HG02840 (cell line): Measurements from ENCODE around the gene MYBPC3.
"Not testable (repeated sequence)": the region's sequence is repeated elsewhere in the genome, so short reads cannot be mapped to it uniquely, and the experiment has no call there.

Source experiments
- ATAC-seq: cut with Tn5 transposase; IDR thresholded peaks from one replicate; pipeline ENCODE4 v1.9.1; 2021; ENCODE audit warnings: mild to moderate bottlenecking, moderate library complexity, moderate number of reproducible peaks; ENCODE audit not compliant: unreplicated experiment, low FRiP score

Gene MYBPC3

GRCh38 chr11:47340980-47341775 lies 11.3 kb downstream of the MYBPC3 start:
- ATAC-seq, result no peak

DNA sequence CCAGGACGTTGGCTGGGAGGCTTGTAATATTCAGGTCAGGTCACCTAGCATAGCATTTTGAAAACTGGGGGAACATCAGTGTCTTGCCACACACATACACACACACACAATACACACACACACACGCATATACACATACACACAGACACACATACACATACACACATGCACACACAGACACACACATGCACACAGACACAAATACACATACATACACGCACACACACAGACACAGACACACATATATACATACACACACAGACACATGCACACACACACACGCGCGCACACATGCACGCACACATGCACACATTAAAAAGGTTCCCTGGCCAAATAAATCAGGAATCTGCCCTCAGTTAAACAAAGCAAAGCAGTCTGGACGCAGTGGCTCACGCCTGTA lies 12.5 kb downstream of the MYBPC3 start:
- no peak for ATAC-seq

- no peak for ATAC-seq
Measured at GRCh38 chr11:47338396-47339241, 13.9 kb downstream of the MYBPC3 start.

DNA sequence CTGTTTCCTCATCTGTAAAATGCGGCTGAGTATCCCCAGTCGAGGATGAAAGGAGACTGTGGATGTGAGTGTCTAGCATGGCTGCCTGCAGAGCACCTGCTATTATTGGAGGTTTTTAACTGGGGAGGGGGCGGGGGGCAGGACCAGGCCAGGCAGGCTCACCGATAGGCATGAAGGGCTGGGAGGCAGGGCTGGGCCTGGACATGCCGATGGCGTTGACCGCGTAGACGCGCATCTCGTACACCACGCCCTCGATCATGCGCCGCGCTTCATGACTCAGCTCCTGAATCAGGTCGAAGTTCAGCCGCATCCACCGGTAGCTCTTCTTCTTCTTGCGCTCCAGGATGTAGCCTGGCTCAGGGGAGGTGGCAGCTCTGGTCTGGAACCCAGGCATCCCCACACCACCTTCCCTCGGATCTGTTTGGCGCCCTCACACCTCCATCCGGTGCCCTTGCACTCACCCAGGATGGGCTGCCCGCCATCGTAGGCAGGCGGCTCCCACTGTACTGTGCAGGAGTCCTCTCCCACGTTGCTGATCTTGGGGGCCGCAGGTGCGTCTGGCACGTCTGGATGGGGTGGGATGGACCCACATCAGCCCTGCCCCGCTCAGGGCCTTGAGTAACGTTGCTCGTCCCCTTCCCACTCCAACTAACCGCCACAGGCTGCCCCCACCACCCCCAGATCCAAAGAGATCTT lies 15.1 kb downstream of the MYBPC3 start:
- ATAC-seq, result no peak

DNA sequence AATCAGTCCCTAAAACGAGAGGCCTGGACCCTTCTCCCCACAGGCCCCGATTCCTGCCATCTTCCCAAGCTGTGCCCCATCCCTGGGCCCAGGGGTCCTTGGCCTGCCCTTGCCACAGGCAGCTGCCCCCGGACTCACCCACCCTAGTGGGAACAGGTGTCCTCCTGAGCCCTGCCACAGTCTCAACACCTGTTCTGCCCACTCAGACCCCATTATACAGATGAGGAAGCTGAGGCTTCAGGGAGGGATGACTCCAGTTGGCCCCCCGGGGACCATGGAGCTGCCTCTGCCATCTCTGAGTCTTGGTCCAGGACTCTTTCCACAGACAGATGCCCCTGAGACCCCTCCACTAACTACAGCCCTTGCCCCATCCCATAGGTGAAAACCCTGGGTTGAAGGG lies 15.9 kb downstream of the MYBPC3 start:
- ATAC-seq, result no peak

DNA sequence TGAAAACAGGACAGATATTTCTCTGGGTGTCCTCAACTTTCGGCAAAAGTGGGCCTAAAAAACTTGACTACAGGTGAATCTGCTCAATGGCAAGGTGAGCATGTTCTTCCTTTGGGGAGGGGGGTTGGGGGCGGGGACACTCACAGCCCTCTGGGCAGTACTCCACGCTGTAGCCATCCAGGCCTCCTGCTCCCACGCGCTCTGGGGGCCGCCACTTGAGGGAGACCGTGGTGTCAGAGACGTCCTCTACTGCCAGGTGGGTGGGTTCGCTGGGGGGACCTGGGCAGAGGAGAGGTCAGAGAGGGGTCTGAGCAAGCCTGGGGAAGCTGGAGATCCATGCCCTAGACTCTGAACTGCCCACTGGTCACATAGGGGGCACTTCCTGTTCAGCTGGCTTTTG lies 16.8 kb downstream of the MYBPC3 start:
- ATAC-seq, result no peak

DNA sequence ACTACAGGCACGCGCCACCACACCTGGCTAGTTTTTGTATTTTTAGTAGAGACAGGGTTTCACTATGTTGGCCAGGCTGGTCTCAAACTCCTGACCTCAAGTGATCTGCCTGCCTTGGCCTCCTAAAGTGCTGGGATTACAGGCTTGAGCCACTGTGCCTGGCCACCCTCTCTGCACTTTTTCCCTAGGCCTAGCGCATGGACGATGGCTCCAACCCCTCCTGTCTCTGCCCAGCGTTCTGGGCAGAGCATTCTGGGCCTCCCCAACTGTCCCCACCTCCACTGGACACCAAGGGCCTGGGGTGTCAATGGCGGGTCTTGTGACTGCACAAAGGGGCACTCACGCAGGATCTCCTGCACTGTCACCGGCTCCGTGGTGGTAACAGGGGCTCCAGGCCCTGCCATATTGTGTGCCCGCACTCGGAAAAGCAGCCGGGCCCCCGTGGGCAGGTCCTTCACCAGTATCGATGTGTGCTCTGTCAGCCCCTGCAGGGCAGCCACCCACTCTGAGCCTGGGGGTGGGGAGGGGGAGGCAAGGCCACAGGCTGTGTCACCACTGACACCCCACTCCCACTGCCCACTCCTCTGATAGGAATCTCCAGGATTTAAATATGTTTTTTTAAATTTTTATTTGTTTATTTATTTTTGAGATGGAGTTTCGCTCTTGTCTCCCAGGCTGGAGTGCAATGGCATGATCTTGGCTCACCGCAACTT lies 17.6 kb downstream of the MYBPC3 start:
- ATAC-seq, result not testable (repeated sequence)

DNA sequence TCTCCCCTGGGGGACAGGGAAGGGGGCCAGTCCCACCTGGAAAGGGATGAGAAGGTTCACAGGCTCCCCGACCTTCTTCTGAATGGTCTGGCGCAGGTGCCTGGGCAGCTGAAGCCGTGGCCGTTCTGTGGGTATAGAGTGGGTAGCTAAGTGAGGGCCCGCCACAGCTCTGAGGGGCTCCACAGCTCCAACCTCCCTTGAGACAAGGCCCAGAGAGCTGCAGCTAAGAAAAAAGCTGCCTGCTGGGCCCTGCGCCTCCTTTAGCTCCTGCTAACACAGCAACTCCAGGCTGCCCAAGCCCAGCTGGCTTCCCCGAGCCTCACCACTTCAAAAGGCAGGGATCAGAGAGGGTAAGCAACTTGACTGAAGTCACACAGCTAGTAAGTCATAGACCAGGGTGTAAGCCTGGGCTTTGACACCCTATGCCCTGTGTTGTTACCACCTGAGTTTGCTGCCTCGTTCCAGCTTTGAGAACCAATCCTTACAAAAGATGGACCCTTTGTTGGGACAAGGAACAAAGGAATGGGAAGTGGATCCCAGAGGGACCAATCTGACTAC lies 18.5 kb downstream of the MYBPC3 start:
- ATAC-seq, result no peak

DNA sequence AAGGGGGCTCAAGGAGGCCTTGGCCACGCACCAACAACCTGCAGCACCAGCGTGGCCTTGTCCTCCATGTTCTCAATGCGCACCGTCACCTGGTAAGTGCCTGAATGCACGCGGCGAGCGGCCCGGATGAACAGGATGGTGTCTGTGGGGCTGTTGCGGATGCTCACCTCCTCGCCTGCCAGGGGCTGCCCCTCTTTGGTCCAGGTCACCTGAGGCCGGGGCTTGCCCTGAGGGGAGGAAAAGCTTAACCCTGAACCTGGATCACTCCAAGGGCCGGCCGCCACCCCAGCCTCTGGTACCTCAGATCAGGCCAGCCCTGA lies 19.0 kb downstream of the MYBPC3 start:
- no peak for ATAC-seq

DNA sequence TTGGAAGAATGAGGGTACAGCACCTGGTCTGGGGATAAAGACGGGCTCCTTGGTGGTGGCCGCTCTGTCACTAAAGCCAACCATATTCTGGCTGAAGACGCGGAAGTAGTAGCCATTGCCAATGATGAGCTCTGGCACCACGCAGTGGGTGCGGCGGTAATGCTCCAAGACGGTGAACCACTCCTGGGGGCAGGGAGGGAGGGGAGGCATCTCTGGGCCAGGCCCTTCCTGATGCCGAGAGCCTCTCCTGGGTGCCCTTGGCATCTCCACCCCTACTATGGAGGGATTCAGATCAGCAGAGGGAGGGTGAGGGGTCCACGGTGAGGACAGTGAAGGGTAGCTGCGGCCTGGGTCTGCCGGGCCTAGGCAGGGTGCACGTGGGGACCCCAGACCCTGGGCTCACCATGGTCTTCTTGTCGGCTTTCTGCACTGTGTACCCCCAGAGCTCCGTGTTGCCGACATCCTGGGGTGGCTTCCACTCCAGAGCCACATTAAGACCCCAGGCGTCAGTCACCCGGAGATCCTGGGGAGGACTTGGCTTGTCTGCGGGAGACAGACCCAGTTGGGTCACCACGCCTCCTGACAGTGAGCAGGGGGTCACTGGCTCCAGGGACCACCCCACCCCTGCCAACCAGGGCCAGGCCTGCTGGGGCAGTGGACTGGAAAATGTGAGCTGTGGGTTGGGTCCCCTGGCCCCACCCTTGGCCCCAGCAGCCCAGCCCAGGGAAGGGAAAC lies 19.5 kb downstream of the MYBPC3 start:
- ATAC-seq, result no peak

GRCh38 chr11:47332303-47332711 lies 20.2 kb downstream of the MYBPC3 start:
- no peak for ATAC-seq

DNA sequence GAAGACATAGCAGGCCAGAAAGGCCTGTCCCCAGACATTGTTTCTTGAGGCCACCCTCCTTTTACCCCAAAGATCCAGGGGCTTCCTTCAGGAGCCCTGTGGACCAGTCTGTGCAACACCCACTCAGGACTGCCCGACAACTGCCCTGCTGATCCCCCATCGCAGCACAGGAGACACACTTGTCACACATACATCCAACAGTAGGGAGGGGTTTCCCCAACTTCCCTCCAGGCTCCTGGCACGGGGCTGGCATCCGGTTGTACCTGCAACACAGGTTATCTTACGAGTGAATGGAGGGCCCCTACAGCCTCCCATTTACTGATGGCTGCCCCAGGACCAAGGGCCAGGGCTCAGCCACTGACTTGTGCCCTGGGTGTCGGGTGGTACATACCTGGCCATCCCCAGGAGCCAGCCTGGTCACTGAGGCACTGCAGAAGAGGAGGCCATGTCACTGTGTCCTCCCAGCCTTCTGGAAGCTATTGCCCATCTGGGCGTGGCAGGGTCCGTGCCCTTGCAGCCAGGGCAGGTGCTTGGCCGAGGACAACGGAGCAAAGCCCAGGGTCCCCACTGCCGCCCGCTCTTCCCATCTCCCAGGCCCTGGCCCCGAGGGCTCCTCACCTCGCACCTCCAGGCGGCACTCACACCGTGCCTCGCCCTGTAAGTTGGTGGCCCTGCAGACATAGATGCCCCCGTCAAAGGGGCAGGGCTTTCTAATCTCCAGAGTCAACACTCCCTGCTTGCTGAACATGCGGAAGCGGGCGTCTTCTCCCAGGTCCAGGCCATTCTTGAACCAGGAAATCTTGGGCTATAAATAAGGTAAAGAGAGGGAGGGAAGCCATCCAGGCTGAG lies 20.8 kb downstream of the MYBPC3 start:
- no peak for ATAC-seq

- ATAC-seq, result no peak
Measured at GRCh38 chr11:47329987-47330931, 22.2 kb downstream of the MYBPC3 start.

- no peak for ATAC-seq
Measured at GRCh38 chr11:47329431-47329986, 23.0 kb downstream of the MYBPC3 start.

DNA sequence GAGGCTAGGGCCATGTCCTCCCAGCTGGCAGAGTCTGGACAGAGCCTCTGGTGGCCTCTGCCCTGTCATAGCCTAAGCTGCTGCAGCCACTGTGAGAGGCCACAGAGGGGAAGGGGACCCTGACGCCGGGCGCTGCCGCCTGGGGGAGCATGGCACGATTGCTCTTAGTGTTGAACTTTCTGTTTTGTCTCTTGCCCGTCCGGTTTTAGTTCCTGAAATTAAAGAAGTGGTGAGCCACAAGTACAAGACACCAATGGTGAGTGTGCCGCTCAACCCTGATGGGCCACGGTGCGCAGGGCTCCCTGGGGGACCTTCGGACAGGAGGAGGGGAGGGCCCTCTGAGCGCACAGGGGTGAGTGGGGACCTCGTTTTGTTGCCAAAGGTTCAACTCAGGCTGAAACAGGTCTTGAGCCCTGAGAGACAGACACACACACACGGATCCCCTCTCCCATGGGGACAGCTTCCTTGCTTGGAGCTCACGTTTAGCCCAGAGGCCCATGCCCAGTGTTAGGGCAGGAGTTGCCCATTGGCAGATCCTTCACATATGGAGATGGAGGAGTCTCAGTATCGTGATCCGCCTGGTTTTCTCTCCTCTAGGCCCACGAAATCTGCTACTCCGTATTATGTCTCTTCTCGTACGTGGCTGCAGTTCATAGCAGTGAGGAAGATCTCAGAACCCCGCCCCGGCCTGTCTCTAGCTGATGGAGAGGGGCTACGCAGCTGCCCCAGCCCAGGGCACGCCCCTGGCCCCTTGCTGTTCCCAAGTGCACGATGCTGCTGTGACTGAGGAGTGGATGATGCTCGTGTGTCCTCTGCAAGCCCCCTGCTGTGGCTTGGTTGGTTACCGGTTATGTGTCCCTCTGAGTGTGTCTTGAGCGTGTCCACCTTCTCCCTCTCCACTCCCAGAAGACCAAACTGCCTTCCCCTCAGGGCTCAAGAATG lies 23.8 kb downstream of the MYBPC3 start:
- ATAC-seq, result no peak

DNA sequence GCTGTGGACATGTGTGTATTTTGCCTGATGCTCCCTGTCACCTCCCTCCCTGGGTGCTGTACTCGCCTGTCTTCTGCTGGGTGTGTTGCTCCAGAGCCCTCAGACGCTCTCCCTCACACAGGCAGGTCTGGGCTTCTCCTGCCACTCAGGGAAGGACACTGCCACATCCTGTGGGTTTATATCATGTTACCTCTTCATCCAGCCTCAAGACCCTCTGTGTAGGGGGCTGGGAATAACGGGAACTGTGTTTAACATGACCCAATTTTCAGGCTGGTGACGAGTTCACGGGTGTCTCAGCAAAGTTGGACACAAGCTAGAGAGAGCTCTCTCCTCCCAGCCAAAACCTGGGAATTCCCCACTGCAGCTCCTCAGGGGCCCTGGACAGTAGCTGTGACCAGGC lies 24.6 kb downstream of the MYBPC3 start:
- no peak for ATAC-seq
